Astrocyte (in vitro differentiated cells and primary cell): ENCODE data around the gene KLRC4.
"Not testable (repeated sequence)": the region's sequence is repeated elsewhere in the genome, so short reads cannot be mapped to it uniquely, and the experiment has no call there.

Source experiments
- EZH2 ChIP-seq: IDR thresholded peaks from 2 replicates; pipeline ENCODE4 v1.6.1; 2012; ENCODE audit warnings: mild to moderate bottlenecking, low read length, inconsistent platforms; ENCODE audit not compliant: insufficient read depth
- TF ChIP-seq, protein P1 (sequence below): IDR thresholded peaks from 2 replicates; pipeline ENCODE4 v1.5.1; 2011; ENCODE audit warnings: low read depth, mild to moderate bottlenecking, inconsistent platforms, low read length, moderate library complexity; ENCODE audit not compliant: insufficient read depth

DNA sequence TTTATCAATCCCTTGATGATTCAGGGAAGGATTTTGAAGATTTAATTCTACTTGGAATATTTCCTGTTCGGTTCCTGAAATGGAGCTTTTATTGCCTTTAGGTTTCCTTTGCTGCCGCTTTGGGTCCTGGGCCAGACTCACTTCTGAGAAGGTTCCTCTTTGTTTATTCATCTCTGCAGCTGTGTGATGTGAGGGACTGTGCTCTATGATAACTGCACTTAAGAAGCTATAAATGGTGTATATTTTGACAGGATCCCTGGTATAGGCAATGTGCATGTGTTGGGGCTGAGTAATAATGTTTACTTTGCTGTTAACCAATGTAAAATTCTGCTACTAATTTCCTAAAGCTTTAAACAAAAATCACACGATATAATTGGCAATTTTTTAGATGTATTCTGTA is 26.3 kb upstream of the KLRC4 start, which contains the start of gene KLRC2:
- TF ChIP-seq, protein P1, sequence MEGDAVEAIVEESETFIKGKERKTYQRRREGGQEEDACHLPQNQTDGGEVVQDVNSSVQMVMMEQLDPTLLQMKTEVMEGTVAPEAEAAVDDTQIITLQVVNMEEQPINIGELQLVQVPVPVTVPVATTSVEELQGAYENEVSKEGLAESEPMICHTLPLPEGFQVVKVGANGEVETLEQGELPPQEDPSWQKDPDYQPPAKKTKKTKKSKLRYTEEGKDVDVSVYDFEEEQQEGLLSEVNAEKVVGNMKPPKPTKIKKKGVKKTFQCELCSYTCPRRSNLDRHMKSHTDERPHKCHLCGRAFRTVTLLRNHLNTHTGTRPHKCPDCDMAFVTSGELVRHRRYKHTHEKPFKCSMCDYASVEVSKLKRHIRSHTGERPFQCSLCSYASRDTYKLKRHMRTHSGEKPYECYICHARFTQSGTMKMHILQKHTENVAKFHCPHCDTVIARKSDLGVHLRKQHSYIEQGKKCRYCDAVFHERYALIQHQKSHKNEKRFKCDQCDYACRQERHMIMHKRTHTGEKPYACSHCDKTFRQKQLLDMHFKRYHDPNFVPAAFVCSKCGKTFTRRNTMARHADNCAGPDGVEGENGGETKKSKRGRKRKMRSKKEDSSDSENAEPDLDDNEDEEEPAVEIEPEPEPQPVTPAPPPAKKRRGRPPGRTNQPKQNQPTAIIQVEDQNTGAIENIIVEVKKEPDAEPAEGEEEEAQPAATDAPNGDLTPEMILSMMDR, result not testable (repeated sequence)
- TF ChIP-seq EZH2, result not testable (repeated sequence)
